Gastrocnemius medialis (tissue), 4 donors: ENCODE measurements around the gene ATE1. TPM values are rescaled to one million over a fixed set of nuclear protein-coding genes. Genes with fewer than 3 reads are reported as not detected.

Source experiments
- ATAC-seq, 2 donors: fragments of 150-250 bp; one replicate each; pipeline ENCODE4 v1.9.1; 2016
- DNase-seq, 2 donors: peaks; one replicate each; pipeline ENCODE4 v3.0.0-alpha.2; 2019
- H3K27ac ChIP-seq, 4 donors: fragments of 200-600 bp; sonication (generic); 1 replicate in 1 of 4; 2 replicates in 3 of 4; pipeline ENCODE4 v1.5.1; 2016 to 2018; ENCODE audit warnings: mild to moderate bottlenecking in 2 of 4, moderate library complexity in 1 of 4
- H3K27me3 ChIP-seq, 3 donors: fragments of 200-600 bp; sonication (generic) in 2 of 3; 1 replicate in 1 of 3; 2 replicates in 2 of 3; pipeline versions ENCODE4 v1.5.1 to v1.6.0; 2016 to 2019; ENCODE audit warnings: mild to moderate bottlenecking in 1 of 3, moderate library complexity in 1 of 3
- H3K36me3 ChIP-seq, 2 donors: fragments of 200-600 bp; sonication (generic) in 1 of 2; one replicate each; pipeline ENCODE4 v1.5.1; 2017 to 2018
- H3K4me1 ChIP-seq, 2 donors: fragments of 200-600 bp; sonication (generic) in 1 of 2; one replicate each; pipeline ENCODE4 v1.5.1; 2016 to 2017; ENCODE audit warnings: mild to moderate bottlenecking in 2 of 2
- H3K4me3 ChIP-seq, 4 donors: fragments of 200-600 bp; sonication (generic) in 3 of 4; 1 replicate in 1 of 4; 2 replicates in 3 of 4; pipeline ENCODE4 v1.5.1; 2016 to 2019; ENCODE audit warnings: mild to moderate bottlenecking in 2 of 4
- H3K9me3 ChIP-seq, 3 donors: fragments of 200-600 bp; sonication (generic) in 2 of 3; 1 replicate in 1 of 3; 2 replicates in 2 of 3; pipeline ENCODE4 v1.5.1; 2016 to 2019
- CTCF ChIP-seq, 5 experiments: fragments of 450-650 bp in 3 of 5; fragments of 200-600 bp in 2 of 5; sonication (generic) in 2 of 5; IDR thresholded peaks in 4 of 5; conservative IDR thresholded peaks in 1 of 5; 1 replicate in 4 of 5; 2 replicates in 1 of 5; pipeline ENCODE4 v1.5.1; 2016 to 2019; ENCODE audit warnings: antibody characterized with exemption in 5 of 5, mild to moderate bottlenecking in 3 of 5, moderate library complexity in 3 of 5
- POLR2A ChIP-seq, 2 donors: fragments of 450-650 bp; IDR thresholded peaks; one replicate each; pipeline ENCODE4 v1.6.1; 2017; ENCODE audit warnings: antibody characterized with exemption in 2 of 2, mild to moderate bottlenecking in 2 of 2, moderate library complexity in 2 of 2
- in situ Hi-C, 4 donors: fragments of 200-750 bp; cut with MboI; loops; one replicate each; pipeline versions ENCODE4 v1.15.0 to v1.8.0; 2017; ENCODE audit warnings: low sequenced_read_pairs in 4 of 4
- intact Hi-C: fragments of 100-400 bp; cut with DNase I; formaldehyde crosslinking; loops from one replicate; pipeline ENCODE4 v1.15.1; 2023; ENCODE audit warnings: low total_unique reads
- total RNA-seq, 4 donors: library from RNA; depleted of rRNA; stranded (reverse); fragments of >200 nt; gene quantifications; one replicate each; pipeline versions ENCODE4 v1.1.0 to v1.2.3, GENCODE V29; 2016

Gene ATE1
- total RNA-seq, 4 donors from 2014 or later, result 34.3 to 57.6 (median 39.4) TPM

GRCh38 chr10:121851786-121852185, 76.0 kb downstream of the ATE1 start:
- peaks cover 0 to 36% of the 10 kb centered on the region in 2 donors for H3K36me3 ChIP-seq
- DNase-seq (no peak), ATAC-seq (no peak)
- H3K9me3 ChIP-seq, result no peaks in the 10 kb centered on the region
- H3K27me3 ChIP-seq, result no peaks in the 10 kb centered on the region
- intact Hi-C loops, result no loop called here
- no peaks in the 10 kb centered on the region for H3K4me1 ChIP-seq
- no peak for TF ChIP-seq POLR2A (IDR thresholded peaks at IDR 0.05)
- no peak for TF ChIP-seq CTCF (IDR thresholded peaks at IDR 0.05 in 4 of 5, conservative IDR thresholded peaks at IDR 0.05 in 1 of 5)
- H3K4me3 ChIP-seq, result no peak overlapping the region
- H3K27ac ChIP-seq, result no peak overlapping the region
- in situ Hi-C loops, result no loop called here

DNA sequence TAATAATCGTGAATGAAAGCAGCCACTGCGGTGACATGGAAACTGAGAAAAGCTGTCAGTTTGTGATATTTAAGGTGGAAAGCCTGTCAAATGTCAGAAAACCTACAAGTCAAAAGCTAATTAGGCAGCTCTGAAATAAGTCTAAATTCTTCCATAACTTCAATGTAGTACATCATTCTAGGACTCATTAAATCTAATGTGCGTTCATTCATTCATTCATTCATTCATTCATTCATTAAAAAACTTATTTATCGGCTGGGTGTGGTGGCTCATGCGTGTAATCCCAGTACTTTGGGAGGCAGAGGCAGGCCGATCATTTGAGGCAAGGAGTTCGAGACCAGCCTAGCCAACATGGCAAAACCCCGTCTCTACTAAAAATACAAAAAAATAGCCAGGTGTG, 79.7 kb downstream of the ATE1 start:
- no peak overlapping the region for H3K27ac ChIP-seq
- H3K4me3 ChIP-seq, result no peak overlapping the region
- DNase-seq (no peak), ATAC-seq (no peak)
- intact Hi-C loops (no loop called here), in situ Hi-C loops (no loop called here)
- peaks cover 0 to 34% of the 10 kb centered on the region in 2 donors for H3K36me3 ChIP-seq
- TF ChIP-seq CTCF (IDR thresholded peaks at IDR 0.05 in 4 of 5, conservative IDR thresholded peaks at IDR 0.05 in 1 of 5) (no peak), POLR2A (IDR thresholded peaks at IDR 0.05) (no peak)
- no peaks in the 10 kb centered on the region for H3K9me3 ChIP-seq
- H3K27me3 ChIP-seq, result no peaks in the 10 kb centered on the region
- no peaks in the 10 kb centered on the region for H3K4me1 ChIP-seq

DNA sequence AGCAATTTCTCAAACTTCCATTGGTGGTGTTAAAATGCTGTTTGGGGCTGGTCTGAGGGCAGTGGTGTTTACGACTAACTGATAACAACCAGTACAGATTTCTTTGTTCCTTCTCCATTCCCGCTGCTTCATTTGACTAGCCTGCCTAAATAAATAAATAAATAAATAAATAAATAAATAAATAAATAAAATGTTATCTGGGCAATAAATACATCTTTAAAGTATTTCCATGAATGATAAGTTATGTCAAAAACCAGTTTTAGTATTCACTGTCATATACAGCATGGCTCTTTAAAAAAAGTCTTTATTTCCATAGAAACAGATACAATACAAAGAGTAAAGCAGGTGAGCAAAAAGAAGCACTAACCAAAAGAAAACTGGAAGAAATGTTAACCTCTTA, 81.3 kb downstream of the ATE1 start:
- no peak for DNase-seq
- no peak for ATAC-seq
- H3K9me3 ChIP-seq, result no peaks in the 10 kb centered on the region
- in situ Hi-C loops, result no loop called here
- peaks cover 0 to 34% of the 10 kb centered on the region in 2 donors for H3K36me3 ChIP-seq
- H3K27me3 ChIP-seq, result no peaks in the 10 kb centered on the region
- no peaks in the 10 kb centered on the region for H3K4me1 ChIP-seq
- no peak overlapping the region for H3K4me3 ChIP-seq
- no peak overlapping the region for H3K27ac ChIP-seq
- TF ChIP-seq CTCF (IDR thresholded peaks at IDR 0.05 in 4 of 5, conservative IDR thresholded peaks at IDR 0.05 in 1 of 5) (no peak), POLR2A (IDR thresholded peaks at IDR 0.05) (no peak)
- intact Hi-C loops, result no loop called here

DNA sequence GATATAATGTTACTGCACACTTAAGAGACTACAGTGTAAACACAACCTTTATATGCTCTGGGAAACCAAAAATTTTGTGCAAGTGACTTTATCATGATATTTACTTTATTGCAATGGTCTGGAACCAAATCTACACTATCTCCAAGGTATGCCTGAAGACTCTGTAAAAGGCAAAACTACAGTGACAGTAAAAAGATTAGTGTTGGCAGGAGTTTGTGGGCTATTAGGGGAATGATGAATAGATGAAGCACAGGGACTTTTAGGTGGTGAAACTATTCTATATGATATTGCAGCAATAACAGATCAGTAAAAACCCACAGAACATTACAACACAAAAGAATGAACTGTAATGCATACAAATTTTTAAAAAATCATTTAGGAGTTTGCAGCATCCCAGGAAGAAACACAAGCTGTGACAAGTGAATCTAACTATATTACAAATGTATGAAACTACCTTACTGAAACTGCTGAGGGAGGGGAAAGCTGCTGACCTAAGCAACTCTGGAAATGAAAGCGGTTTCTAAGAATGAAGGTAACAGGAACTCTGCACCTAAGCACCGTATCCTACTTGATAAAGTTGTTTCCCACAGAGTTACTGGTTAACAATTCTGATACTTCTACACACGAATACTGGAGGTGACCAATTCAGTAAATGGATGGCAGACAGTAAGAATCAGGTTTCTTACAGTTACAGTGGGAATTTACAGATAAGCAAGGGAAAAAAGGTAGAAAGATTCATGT, 82.6 kb downstream of the ATE1 start:
- Histone ChIP-seq H3K36me3 (peaks cover 0 to 31% of the 10 kb centered on the region in 2 donors), H3K9me3 (no peaks in the 10 kb centered on the region), H3K27ac (no peak overlapping the region), H3K4me1 (no peaks in the 10 kb centered on the region), H3K4me3 (no peak overlapping the region), H3K27me3 (no peaks in the 10 kb centered on the region)
- in situ Hi-C loops (no loop called here), intact Hi-C loops (no loop called here)
- ATAC-seq (no peak), DNase-seq (no peak)
- TF ChIP-seq CTCF (IDR thresholded peaks at IDR 0.05 in 4 of 5, conservative IDR thresholded peaks at IDR 0.05 in 1 of 5) (no peak), POLR2A (IDR thresholded peaks at IDR 0.05) (no peak)

GRCh38 chr10:121844537-121844936, 83.3 kb downstream of the ATE1 start:
- Histone ChIP-seq H3K4me3 (no peak overlapping the region), H3K36me3 (peaks cover 0 to 34% of the 10 kb centered on the region in 2 donors), H3K4me1 (no peaks in the 10 kb centered on the region), H3K27ac (no peak overlapping the region), H3K27me3 (no peaks in the 10 kb centered on the region), H3K9me3 (no peaks in the 10 kb centered on the region)
- TF ChIP-seq POLR2A (IDR thresholded peaks at IDR 0.05), result no peak
- TF ChIP-seq CTCF (IDR thresholded peaks at IDR 0.05 in 4 of 5, conservative IDR thresholded peaks at IDR 0.05 in 1 of 5), result no peak
- ATAC-seq (no peak), DNase-seq (no peak)
- in situ Hi-C loops (no loop called here), intact Hi-C loops (no loop called here)
